ENCODE data around the gene AARS2.

Gene AARS2

DNA sequence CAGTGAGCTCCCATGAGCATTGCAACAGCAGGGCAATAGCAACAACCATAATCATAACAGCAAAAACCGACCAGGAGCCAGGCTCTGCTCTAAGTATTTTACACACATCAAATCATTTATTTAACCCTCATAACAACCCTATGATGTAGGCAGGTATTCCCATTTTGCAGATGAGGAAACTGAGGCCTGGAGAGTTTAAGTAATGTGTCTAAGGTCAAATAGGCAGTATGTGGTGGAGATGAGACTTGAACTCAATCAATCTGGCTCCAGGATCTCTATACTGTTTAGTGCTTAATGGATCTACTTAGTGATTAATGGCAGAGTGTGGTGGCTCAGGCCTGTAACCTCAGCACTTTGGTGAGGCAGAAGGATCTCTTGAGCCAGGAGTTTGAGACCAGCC lies 39.5 kb downstream of the AARS2 start:
- DNase-seq: no peak

DNA sequence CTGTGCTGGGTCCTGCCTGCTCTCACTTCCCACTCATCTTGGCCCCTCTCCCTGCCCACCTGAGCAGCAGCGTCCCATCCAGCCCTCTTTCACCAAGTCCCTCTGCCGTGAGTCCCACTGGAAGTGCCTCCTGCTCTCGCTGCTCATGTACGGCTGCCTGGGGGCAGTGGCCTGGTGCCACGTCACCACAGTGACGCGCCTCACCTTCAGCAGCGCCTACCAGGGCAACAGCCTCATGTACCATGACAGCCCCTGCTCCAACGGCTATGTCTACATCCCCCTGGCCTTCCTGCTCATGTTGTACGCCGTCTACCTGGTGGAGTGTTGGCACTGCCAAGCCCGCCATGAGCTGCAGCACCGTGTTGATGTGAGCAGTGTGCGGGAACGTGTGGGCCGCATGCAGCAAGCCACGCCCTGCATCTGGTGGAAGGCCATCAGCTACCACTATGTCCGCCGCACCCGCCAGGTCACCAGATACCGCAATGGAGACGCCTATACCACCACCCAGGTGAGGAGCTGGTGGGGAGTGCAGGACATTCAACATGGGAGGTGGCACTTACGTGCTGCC lies 40.1 kb downstream of the AARS2 start:
- no peak for DNase-seq

DNA sequence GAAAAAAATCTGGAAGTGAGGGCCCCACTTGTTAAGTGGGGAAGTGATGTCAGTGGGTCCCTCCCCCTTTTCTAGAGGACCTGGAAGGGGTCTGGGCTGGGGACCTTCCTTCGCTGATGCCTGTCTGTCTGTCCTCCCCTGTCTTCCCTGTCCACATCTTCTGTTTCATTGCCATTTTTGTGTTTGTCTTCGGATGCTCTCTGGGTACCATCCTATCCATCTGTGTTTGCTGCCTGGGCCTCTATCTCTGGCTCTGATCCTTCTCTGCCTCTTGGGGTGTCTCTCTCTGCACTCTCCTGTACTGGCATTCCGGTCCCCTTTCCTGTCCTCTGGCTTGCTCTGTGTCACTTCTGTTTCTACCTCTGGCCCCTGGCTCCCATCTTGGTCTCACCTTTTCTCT lies 40.6 kb downstream of the AARS2 start:
- DNase-seq: no peak

DNA sequence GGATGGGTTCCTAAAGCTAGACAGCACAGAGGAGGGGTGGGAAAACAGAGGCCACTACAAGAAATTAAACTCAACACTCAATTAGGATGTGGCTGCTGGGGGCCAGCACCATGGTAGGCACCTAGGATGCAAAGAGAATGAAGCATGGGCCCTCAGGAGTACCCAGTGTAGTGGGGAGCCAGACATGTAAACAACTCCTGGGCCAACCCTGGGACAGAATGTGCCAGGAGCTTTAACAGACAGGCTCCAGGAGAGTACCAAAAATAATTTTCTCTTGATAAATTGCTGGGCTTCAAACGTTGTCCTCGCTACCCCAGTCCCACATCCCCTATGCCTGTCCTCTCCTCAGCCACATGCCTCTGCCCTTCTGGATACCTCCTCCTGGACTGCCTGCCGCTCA lies 41.2 kb downstream of the AARS2 start:
- DNase-seq: no peak

DNA sequence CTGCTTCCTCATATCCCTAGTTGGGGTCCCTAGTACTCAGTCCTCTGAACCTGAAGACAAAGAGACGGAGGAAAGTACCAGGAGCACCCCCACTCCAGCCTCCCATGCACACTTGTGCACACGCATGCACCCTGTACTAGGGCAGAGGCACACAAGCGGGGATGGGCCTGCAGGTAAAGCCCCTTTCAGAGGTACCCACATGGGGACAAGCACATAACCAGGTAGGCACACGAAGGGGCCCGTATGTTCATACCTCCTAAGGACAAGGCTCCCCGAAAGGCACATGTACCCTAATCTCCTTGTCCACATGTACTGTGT lies 41.8 kb downstream of the AARS2 start:
- DNase-seq: no peak

DNA sequence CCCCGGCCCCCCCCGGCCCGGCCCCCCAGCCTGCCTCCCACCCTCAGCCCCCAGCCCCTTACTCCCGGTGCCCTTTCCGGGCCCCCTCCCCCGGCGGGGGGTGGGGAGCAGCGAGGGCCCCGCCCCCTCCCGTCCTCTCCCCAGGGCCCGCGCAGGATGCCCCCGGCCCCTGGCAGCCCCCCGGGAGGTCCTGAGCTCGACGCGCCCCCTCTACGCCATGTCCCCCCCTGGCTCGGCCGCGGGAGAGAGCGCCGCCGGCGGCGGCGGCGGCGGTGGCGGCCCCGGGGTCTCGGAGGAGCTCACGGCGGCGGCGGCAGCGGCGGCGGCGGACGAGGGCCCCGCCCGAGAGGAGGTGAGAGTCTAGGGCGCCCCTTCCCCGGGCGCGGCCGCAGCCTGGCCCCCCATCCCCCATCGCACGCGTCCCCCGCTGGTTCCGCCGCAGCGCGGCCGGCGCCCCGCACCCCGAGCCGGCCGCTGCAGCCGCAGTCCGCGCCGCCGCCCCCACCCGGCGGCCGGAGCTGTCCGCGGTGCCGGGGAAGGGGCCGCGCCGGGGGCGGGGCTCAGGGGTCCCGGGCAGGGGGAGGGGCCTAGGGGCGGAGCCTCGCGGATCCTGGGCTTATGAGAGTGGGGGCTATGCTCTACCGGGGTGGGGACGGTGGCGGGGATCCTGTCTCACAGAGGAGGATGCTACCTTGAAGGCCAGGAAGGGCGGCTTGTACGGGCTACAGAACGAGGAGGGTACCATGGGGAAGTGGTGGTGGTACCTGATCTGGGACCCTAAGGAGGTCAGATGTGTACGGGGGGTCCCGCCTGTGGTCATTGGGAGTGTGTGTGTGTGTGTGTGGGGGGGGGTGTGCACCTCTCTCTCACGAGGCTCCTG lies 42.4 kb downstream of the AARS2 start:
- DNase-seq: no peak

DNA sequence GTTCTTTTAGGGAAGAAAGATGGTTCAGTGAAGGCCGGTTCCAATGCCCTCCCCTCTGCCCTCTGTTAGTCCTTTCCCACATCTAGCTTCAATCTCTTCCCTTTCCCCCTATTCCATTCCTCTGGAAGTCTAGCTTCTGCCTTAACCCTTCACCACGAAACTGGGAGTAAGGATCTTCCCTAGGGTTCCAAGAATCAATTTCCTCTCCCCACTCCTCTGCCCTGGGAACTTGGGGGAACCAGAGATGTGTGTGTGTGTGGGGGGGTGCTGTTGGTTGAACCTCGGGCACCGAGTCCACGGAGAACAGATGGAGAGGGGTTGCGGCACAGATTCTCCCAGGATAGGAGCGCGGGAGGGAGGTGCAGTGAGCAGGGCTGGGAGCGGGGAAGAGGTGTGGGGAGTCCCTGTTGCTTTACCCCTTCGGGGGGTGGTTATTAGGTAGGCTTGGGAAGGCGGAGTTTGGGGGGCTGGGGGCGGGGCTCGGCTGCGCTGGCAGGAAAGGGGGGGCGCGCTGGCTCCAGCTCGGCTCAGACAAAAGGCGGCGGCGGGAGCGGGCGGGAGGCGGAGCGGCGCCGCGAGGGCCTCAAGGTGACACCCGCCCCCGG lies 43.1 kb downstream of the AARS2 start, which contains the start of gene TMEM151B:
Gene TMEM151B, plus strand, starts transcription at position 530 of the 605 bp plus-strand sequence. CDS start 293 bp downstream, outside the sequence.
- DNase-seq: no peak

DNA sequence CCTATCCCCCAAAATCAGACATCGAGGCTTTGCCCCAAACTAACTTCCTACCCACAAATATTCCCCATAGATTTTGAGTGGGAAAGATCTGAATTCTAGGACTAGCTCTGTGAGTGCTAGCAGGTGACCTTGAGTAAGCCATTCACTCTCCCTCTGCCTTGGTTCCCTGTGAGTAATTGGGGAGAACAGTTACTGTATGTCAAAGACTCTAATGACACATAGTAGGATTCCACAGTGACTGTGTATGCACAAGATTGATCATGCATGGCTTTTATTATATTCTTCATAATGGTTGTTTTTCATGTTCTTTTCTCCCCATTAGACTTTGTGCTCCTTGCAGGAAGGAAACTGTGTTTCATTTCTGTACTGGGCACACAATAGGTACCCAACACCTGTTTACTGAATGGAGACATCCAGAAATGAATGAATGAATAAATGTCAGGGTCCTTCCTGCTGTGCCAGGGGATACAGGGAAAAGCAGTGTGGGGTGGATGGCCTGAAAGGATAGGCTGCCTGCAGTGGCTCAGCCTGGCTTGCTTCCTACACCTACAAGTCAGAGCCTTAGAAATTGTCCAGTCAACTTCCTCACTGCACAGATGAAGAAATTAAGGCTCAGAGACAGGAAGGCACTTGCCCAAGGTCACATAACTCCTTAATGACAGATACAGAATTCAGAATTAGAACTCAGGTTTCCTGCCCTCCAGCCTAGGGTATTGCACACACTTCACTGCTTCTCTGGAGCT lies 43.8 kb downstream of the AARS2 start:
- no peak for DNase-seq

DNA sequence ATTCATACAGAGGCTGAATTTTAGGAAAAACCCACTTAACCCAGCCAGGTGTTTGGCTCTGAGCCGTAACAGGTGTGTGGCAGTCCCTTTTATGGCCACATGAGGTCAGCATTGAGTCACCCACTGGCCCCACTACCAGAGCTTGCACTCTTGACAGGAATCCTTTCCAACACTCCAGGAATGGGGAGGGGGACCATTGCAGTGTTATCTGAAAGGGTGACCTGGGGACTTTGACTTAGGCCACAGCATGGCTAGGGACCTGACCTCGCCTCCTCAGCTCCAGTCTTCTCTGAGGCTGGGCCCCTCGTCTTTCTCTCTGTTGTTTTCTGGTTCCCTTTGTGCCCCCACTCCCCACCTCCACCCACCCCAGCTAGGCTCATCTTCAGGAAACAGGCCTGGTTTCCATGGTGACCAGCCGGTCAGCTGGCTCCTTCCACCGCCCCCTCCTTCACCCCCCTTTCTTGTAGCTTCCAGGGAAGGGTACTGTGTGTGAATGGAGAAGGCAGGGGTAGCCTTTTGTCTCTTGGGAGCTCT lies 45.0 kb downstream of the AARS2 start:
- DNase-seq: peak; percentile 56

DNA sequence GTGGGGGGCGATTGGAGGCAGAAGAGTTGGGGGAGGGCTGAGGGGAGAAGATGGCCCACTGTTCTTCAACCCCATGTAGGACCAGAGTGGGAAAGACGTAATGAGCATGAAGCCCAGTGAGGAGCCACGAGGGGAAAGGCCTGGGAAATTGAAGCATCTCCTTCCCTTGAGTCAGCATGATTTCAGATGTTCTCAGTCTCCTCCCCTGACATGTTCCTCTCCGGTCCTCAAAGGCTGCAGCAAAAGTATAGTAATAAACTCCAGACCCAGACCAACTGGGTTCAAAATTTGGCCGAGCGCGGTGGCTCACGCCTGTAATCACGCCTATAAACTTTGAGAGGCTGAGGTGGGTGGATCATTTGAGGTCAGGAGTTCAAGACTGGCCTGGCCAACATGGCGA lies 45.9 kb downstream of the AARS2 start:
- DNase-seq: no peak

DNA sequence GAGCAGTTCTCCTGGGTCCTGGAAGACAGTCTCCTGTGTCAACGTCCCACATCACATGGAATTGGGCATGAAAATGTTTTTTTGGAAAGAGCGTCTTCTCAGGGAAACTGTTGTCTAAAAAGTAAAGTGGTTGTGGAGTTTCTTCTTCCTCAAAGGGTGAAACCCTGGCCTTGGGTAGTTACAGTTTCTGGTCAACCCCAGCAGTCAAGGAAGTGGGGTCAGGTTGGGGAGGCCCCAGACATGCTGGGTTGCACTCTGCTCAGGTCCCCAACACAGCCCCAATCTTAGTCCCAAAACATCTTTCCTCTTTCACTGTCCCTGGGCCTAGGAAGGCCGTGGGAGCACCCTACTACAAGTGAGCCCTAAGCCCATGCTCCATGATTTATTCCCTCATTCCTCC lies 46.8 kb downstream of the AARS2 start:
- DNase-seq: no peak

DNA sequence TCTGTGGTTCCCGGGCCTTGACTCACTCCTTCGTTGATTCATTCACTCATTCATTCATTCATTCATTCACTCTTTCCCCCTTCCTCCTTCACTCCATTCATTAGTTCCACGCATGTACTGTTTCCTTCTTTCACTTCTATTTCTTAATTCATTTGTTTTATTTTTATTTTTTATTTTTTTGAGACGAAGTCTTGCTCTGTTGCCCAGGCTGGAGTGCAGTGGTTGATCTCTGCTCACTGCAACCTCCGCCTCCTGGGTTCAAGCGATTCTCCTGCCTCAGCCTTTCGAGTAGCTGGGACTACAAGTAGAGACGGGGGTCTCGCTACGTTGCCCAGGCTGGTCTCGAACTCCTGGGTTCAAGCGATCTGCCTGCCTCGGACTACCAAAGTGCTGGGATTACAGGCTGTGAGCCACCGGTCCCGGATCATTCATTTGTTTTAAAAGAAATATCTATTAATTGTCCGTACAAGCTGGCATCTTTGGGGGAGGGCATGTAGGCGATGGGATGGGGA lies 47.4 kb downstream of the AARS2 start:
- no peak for DNase-seq

DNA sequence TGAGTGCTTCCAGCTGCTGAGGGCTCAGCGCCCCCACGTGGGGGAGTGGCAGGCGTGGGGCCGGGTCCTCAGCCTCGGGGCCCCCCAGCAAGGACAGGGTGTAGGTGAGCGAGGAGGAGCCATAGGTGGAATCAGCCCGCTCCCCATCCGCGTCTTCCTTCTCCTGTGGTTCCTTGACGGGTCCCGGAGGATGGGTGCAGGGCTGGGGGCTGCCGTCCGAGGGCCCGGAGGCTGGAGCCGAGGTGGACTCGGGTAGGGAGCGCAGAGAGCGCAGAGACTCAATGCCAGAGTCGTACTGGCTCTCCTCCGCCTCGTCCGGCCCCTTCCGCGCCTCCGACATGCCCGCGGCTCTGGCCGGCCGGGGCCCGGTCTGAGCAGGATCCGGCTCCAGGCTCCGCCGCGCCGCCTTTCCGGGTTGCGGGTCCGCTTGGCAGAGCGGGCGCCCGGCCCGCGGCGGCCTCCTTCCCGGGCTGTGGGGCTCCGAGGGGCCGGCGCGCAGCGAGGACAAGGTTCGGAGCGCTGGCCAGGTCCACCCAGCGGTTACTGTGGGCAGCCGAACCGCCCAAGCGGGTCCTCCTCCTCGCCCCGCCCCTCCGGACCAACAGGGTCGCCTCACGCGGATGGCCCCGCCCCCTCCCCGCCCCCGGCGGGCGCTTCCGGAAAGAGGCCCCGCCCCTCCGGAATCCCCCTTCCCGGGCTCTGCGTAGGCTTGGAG lies 48.0 kb downstream of the AARS2 start, which contains the start of gene NFKBIE:
Gene NFKBIE, minus strand, starts transcription at position 545 of the 715 bp plus-strand sequence. Its CDS starts 205 bp downstream, at position 340.
- DNase-seq: peak; percentile 94

DNA sequence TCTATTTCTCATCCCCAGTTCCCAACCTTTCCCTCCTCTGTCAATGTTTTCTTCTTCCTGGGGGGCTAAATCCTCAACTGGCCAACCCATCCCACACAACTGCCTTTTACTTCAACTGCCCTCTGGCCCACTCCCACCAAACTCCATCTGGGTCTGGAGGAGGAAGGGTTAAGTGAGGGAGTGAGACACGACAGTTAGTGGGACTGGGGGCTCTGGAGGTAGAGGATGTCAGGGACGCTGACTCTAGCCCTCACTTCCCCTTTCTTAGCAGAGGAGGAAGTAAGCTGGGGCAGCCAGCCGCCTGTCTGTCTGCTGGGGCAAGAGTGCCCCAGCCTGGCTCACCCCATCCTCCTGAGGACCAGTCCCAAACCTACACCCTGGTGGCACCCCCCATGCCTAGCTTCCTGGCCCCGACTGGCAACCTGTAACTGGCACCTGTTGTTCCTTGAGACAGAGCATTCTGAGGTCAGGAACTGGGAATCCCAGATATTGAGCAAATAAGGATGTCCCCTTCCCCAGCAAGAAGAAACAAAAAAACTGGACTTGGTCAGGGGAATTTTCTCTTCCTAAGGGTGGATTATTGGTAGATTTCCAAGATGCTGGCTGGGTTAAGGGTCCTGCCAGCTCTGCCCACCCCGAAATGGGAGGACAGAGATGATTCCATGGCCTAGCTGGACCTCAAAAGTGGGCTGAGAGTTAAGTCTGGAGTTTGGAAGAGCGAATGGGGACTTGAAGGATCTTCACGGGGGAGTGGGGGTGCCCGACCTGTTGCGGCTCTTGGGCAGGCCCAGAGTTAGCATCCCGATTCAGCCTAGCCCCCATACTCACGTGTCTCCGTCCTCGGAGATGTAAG lies 48.8 kb downstream of the AARS2 start:
- peak; percentile 31 for DNase-seq

DNA sequence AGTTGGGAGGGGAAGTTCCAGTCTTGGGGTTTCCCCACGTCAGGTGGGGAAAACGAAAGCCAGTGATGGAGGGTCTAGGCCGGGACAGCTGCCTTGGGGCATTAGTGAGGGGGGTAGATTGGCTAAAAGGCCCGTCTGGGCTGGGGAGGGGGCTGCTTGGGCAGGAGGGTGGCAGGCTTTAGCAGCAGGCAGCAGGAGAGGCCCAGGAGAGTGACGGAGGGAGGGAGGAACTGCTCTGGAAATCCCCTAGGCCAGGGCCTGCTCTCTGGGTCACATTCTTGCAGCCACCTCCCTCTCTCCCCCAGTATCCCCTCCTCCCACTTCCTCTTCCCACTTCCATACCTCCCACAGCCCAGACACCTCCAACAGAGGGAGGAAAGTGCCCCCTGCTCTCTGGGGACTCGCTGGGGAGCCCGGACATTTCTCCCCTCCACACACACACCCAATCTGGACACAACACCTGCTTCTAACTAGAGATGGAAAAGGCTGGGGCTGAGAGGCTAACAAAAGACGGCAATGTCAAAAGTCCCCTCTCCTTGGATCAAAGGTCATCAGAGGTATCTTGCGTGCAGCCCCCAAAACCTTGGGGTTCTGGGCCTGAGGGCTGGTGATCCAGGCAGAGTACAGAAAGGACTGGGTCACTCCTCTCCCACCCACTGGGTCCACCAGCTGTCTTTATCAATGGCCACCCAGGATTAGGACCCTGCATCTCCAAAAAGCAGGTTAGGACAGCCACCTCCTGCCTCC lies 49.6 kb downstream of the AARS2 start:
- peak; percentile 43 for DNase-seq

DNA sequence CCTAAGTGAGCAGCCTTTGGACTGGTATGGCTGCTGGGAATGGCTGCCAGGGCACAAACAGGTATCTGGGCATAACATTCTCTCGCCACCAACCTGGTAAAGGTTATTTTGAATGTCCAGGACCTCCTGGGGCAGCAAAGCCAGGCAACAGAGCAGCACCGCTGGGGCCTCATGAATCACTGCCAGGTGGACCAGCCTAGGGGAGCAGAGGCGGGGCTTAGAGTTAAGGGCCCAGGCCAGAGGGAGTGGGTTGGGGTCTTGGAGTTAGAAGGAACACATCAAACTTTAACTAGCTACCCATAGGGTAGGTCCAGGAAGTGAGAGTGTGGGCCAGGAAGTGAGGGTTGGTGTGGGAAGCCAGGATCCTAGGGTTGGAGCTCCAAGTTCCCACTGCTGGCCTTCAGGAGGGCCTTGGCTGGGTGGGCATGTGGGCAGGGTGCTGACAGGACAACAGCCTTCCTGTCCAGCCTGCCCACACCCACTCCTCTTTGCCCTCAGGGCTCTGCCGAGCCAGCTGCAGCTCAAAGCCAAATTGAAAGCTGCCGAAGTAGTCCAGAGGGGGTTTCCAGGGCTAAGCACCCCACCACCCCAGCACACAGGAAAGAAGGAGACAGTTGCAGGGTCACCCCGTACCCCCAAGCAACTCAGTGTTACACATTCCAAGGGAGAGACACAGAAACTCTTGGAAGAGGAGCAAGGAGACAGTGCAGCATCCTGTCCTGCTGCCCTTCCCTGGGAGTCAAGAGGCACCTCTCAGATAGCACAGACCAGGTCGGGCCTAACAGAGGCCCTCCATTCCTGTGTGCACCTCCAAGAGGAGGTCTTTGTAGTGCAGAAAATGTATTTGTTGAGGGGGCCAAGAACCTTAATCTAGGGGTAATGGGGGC lies 50.4 kb downstream of the AARS2 start:
- DNase-seq: peak; percentile 9

DNA sequence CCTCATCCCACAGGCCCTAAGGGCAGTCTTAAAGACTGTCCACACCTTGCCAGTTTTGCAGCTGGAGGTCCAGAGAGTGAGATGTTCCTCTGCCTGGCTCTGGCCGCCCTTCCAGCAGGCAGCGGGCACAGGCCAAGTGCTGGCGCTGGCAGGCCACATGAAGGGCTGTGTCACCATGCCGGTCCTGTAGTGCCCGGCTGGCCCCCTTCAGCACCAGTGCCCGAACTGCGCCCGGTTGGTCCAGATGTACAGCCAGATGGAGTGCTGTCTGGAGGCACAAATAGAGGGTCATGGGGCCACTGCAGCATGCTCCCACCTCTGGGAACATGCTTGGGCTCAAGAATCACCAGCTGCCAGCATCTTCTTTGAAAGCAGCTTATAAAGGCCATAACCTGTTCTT lies 51.6 kb downstream of the AARS2 start:
- no peak for DNase-seq

DNA sequence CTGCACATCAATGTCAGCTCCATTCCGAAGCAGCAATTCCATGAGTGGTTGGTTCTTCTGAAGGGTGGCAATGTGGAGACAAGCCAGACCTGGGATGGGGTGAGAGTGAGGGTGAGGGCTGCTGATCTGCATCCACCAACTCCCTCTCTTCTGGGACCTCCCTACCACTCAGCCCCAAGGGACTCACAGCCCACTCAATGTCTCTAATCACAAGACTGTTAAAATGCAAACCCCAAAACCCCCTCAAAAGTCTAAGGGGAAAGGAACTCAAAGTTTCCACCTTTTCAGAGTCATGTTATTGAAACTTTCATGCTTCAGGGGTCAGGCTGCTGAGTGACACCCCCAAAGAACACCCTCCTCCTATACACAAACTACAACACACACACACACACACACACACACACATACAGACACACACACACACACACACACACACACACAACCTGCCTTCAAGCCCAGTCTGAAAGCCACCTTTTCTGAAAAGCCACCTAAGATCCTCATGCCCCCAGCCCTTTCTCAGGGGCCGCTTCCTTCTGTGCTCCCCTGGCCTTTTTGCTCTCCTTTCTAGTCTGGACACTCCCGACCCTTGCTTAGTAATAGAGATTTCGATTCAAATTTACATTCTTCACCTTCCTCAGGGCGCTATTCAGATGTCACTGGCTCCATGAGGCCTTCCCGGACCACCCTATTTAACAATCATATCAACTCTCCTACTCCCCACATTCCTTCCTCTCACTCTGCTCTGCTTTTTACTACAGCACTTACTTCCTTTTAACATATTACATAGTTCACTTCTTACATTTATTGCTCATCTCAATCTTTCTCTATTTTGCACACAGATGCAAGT lies 52.5 kb downstream of the AARS2 start:
- DNase-seq: no peak

Data from central memory CD4-positive, alpha-beta T cell (primary cell).